ENCODE data around the gene NYNRIN. TPM values are rescaled to one million over a fixed set of nuclear protein-coding genes. Genes with fewer than 3 reads are reported as not detected.

NYNRIN gene
- total and polyA plus RNA-seq, 3 donors from 2014 or later = 21.8 to 22.0 (median 21.8) TPM

GRCh38 chr14:24389226-24389848 is 9.5 kb upstream of the NYNRIN start:
- no peaks in the 10 kb centered on the region for H3K36me3 ChIP-seq (ENCODE audit: low read depth, missing control alignments)
- DNase-seq = no peak
- no peak for TF ChIP-seq CTCF (IDR thresholded peaks at IDR 0.05)
- no peak for TF ChIP-seq POLR2A (IDR thresholded peaks at IDR 0.05)
- no peaks in the 10 kb centered on the region for H3K9me3 ChIP-seq
- peaks cover 12% of the 10 kb centered on the region for H3K4me1 ChIP-seq
- intact Hi-C loops (cut with DNase I; ENCODE audit: low total_unique reads) = no loop called here
- 59 to 72% methylated on average over 11 of the region's 11 CpGs for whole genome bisulfite sequencing, 2 donors
- H3K27ac ChIP-seq = no peak overlapping the region
- no peaks in the 10 kb centered on the region for H3K27me3 ChIP-seq
- no peak overlapping the region for H3K4me3 ChIP-seq

DNA sequence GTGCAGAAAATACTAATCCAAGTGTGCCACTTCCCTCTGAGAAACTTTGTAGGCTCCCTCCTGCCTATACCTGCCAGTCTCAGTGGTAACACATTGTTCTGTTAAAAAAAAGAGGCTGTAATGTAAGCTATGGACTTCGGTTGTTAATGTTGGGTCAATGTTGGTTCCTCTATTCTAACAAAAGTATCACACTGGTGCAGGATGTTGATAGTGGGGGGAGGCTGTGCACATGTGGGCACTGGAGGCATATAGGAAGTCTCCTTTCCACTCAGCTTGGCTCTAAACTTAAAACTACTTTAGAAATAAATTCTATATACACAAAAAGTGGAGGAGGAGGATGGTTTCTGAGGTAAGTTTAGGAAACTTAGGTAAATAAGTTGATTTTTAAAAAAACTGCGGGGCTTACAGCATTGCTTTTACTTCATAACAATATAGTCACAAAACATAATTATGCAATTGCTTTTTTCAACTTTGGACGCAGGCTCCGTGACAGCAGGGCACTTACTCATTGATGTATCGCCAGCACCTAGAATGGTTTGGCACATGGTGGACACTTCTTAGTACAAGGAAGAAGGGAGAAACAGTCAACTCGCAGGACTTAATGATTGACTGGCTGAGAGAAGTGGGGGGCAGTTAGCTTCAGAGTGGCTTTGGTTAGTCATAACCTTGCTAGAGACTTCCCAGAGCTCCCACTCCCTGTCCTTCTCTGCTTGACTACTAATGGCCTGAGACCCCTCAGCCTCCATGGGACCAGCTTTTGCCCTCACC is 7.9 kb upstream of the NYNRIN start:
- no peak for TF ChIP-seq POLR2A (IDR thresholded peaks at IDR 0.05)
- no peak for TF ChIP-seq CTCF (IDR thresholded peaks at IDR 0.05)
- peaks cover 12% of the 10 kb centered on the region for H3K4me1 ChIP-seq
- H3K27me3 ChIP-seq = no peaks in the 10 kb centered on the region
- no peaks in the 10 kb centered on the region for H3K9me3 ChIP-seq
- H3K4me3 ChIP-seq = no peak overlapping the region
- no peaks in the 10 kb centered on the region for H3K36me3 ChIP-seq (ENCODE audit: low read depth, missing control alignments)
- H3K27ac ChIP-seq = no peak overlapping the region
- DNase-seq = no peak
- intact Hi-C loops (cut with DNase I; ENCODE audit: low total_unique reads) = no loop called here
- 56 to 75% methylated on average over 6 of the region's 6 CpGs for WGBS, 2 donors

GRCh38 chr14:24392325-24393091 is 6.3 kb upstream of the NYNRIN start:
- no peak overlapping the region for H3K4me3 ChIP-seq
- WGBS, 2 donors = 49 to 55% methylated on average over 8 of the region's 8 CpGs
- no peaks in the 10 kb centered on the region for H3K9me3 ChIP-seq
- intact Hi-C loops (cut with DNase I; ENCODE audit: low total_unique reads) = no loop called here
- TF ChIP-seq POLR2A (IDR thresholded peaks at IDR 0.05) = no peak
- TF ChIP-seq CTCF (IDR thresholded peaks at IDR 0.05) = no peak
- H3K27ac ChIP-seq = no peak overlapping the region
- H3K27me3 ChIP-seq = no peaks in the 10 kb centered on the region
- peaks cover 12% of the 10 kb centered on the region for H3K4me1 ChIP-seq
- no peak for DNase-seq
- no peaks in the 10 kb centered on the region for H3K36me3 ChIP-seq (ENCODE audit: low read depth, missing control alignments)

GRCh38 chr14:24394275-24394674 is 4.5 kb upstream of the NYNRIN start:
- no peaks in the 10 kb centered on the region for H3K9me3 ChIP-seq
- peaks cover 1% of the 10 kb centered on the region for H3K4me1 ChIP-seq
- H3K27me3 ChIP-seq = no peaks in the 10 kb centered on the region
- TF ChIP-seq POLR2A (IDR thresholded peaks at IDR 0.05) (no peak), CTCF (IDR thresholded peaks at IDR 0.05) (no peak)
- no peak overlapping the region for H3K27ac ChIP-seq
- intact Hi-C loops (cut with DNase I; ENCODE audit: low total_unique reads) = no loop called here
- no peak for DNase-seq
- WGBS, 2 donors = 60 to 65% methylated on average over 3 of the region's 3 CpGs
- no peak overlapping the region for H3K4me3 ChIP-seq
- no peaks in the 10 kb centered on the region for H3K36me3 ChIP-seq (ENCODE audit: low read depth, missing control alignments)
